HG02884 (cell line): Measurements from ENCODE around the gene USP2.

Experiments
- ATAC-seq: cut with Tn5 transposase; IDR thresholded peaks from one replicate; pipeline ENCODE4 v1.9.1; 2021; ENCODE audit warnings: mild to moderate bottlenecking, moderate library complexity; ENCODE audit not compliant: unreplicated experiment

The USP2 gene

DNA sequence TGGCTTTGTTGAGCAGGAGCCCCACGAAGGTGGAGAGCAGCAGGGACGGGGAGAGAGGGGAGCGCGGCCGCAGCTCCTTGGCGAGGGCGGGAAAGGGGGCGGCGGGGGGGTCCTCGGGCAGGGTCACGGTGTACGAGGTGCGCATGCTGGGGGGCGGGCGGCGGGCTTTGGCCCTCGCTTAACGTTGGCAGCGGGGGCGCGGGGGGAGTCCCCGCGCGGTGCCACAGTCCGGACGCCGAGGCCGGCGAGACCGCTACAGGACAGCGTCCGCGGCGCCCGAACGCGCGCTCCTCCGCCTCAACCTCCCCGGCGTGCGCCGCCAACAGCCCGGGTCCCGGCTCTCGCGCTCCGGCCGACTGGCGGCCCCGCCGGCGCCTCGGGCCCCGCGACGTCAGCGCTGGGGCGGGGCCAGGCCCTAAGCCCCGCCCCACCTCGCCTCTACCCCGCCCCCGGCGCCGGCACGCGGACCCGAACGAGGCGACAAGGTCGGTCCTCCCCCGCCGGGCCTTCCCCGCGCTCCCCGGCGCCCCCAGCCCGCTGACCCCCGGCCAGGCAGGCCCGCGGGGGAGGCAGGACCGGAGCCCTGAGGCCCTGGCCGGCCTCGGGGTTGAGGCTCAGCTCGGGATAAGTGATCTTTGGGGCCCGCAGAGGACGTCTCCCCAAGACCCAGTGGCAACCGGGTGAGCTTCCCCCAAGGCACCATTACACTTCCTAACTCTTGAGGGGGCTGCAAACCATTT, 17.5 kb downstream of the USP2 start:
- ATAC-seq = no peak

DNA sequence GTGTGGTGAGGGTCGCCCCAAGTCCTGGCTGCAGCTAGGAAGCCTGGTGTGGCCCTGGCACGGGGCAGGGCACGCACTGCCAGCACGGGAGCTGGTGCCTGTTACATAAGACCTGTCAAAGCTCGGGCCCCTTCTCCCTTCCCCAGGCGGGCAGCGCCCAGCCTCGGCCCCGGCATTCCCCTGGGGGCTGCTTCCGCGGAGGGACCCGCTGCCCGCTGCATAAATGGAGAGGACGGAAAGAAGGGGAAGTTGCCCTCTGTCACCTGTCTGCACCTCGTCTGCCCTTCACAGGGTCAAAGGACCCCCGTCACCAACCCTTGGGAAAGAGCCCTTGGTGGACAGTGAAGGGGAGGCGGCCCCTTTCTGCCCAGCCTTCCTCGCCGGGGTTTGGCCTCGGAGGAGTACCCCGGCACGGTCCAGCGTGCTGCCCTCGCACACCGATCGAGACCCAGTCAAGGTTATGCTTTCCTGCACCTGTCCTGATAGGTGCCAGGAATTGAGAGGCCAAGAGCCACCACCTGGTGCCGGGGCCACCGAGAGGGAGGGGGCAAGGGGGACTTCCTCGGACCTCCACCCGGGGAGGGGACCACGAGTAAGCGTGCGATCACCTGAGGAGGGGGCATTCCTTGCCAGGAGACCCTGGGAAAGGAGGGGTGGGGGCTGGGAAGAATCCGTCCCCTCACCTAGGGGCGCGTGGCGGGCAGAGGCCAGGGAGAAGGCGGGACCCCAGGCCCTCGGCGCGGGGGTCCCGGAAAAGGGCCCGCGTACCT, 18.2 kb downstream of the USP2 start:
- no peak for ATAC-seq

DNA sequence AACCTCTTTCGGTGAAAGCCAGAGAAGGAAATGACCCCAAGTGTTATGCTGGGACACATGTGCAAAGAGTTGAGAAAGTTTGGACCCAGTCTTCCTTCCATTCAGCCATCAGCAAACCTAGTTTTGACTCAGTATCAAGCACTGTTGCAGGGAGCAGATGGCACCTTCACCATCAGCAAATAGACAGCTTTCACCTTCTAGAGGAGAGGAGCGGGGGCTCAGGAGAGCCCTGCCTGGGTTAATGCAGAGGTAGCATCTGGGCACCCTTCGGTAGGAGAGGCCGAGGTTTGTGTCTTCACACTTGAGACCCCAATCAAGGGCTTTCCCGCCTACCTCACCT, 18.8 kb downstream of the USP2 start:
- no peak for ATAC-seq

DNA sequence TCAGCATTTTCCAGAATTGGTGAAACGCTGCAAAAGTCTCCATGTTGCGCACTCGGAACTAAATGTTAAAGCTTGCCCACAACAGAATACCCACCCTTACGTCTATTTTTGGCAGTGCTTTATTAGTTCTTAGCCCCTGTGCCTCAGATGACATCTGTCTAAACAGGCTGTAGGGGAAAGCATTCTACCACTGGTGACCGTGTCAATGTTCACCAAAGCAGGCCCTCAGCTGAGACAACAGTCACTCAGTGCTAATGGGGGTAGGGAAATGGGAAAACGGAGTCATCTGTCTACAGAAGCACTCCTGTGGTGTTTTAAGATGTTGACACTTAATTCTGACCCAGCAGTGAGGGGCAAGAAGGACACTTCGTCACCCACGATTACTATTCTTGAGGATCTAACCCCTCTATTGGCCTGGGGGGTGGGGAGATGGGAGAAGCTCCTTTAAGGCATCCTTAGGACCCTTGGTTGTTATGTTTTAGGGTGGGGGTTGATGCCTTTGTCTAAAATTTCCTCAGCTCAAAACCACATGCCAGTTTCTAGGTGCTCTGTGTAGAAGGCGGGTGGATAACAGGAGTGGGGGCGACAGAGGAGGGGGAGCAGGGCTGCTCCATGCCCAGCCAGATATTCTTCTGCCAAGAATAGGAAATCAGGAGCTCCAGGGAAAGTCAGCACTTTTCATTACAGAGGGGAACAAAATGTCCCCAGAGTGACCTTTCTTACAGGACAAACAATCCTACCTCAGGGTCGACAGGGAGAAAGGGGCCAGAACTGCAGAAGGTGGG, 19.4 kb downstream of the USP2 start:
- no peak for ATAC-seq

DNA sequence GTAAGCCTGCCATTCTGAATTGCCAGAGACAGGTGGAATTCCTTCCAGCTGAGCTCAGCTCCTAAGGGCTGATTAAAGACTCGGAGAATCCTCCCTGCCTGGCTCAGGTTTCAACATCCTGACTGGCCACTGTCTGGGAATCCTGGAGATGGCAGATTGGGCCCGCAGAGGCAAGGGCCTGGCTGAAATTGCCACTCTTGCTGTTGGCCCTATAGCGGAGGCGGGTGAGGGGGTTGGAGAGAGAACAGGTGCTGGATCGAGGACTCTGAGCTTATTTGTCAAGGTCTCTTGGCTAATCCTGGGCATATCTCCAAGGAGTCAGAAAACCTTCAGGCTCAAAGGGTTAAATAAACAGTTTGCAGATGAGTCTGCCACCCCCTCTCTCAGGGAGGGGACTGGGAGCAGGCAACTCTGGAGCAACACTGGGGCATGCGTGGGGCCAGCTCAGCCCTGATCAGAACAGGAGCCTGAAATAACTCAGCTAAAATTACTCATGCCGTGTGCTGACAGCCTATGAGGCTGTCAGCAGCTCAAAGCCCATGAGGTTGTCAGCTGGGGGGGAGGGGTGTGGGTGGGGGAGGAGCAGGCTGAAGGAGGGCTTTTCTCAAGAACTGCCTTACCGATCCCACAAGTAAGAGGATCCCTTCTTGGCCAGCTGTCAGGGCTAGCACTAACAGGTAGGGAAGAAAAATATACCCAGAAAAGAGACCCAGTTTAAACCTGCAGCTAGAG, 20.3 kb downstream of the USP2 start:
- ATAC-seq = no peak

DNA sequence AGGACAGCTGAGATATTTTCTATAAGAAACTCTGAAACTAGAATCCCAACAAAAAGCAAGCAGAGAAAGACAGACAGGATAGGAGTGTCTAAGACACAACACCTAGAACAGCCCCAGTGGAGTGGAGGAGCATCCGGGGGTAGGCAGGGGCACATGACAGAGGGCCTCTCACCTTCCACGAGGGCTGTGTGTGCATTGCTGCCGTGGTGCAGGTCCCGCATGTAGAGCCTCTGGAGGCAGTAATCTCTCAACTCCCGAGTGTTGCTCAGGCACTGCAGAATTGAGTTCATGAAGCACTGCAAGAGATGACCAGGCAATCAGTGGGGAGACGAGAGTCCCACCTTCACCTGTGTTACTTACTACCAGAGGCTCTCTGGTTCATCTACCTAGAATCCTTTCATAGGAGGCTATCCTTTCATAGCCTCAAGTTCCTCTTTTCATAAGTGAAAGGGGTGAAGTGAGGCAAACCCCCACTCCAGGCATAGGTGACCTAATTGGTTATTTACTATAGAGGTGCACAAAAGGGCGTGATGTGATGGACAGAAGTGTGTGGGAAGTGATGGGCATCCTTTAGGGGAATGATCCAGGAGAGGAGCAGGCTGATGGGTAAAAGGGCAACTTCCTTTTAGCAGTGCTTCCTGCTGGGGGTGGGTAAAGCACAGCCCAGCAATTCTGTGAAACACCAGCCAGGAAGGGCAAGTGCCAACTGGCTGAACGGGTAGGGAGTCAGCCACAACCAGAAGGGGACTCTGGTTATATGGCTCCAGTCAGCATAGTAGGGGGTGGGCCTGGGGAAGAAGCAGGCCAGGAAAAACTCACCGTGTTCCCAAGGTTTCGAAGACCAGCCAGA, 21.9 kb downstream of the USP2 start:
- no peak for ATAC-seq

DNA sequence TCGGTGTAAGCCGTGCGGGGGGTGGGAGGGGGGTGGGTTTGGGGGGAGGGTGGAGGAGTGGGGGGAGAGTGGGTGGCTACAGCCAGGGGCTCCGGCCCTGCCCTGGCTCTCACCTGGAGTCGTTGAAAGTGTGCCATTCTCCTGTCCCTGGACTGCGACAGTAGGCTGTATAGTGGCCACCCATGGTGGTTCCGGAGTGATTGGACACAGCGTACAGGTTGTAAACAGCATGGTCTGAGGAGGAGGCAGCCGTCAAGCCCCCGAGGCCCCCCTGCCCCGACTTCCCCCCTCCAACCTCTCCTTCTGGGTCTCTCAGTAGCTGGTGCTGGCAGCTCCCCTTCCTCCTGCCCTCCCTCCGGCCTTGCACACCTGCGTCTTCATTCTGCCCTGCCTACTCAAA, 24.4 kb downstream of the USP2 start:
- ATAC-seq = no peak

DNA sequence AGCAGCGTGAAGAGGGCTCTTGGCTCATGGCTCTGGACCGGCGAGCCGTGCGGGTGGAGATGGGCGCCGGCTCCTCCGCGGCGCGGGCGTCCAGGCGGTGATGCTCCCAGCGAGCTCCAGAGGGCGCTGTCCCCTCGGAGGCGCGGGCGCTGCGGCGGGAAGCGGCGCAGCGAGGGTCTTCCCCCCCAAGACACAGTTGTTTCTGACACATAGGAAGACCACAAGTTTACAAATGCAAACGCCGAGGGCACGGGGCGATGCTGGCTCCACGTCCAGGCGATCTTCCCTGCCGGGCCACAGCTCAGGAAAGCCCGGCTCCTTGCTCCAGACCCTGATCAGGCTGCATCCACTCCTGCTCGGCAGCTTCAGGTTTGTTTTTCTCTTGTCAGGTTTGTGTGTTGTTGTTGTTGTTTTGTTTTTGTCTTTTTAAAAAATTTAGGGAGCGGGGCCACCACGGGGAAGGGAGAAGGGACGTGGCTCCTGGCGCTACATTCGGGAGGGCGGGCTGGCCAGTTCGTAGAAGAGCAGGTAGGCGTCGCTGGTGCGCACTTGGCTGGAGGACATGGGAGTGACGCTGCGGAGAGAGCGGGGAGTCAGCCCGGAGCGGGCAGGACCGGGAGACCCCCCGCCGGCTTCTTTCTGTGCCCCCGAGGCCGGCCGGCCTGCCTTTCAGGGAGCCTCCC, 25.0 kb downstream of the USP2 start:
- ATAC-seq = peak; percentile 62

DNA sequence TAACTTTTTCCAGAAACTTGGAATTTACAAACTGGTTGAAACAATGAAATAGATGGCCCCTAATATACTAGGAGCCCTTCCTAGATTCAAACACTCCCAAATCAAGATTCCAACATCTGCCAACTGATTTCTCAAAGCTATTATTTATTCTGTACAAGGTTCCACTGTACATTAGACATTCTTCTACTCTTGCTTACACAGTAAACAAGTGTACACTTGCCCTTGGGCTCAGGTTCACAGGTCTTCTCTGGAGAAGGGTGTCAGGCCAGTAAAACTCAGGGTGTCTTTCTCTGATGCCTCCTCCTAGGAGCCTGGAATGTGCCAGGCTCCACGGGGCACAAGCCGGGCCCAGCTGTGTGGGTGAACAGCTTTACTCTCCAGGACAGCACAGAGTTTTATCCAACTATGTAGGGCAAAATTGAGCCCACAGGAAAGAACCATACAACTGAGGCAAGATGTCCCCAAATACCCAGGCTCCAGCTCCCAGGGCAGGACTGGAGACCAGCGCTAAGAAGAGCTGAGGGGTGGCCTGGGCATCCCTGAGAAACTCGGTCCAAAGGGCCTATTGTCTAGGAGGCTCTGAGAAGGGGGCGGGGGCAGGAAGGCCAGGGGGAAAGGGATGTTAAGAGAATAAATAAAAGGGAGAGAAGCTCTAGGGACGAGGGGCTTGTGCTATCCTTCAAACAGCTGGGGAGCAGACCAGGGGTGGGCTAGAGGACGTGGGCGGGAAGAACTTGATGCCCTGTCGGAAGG, 26.2 kb downstream of the USP2 start:
- ATAC-seq = no peak

DNA sequence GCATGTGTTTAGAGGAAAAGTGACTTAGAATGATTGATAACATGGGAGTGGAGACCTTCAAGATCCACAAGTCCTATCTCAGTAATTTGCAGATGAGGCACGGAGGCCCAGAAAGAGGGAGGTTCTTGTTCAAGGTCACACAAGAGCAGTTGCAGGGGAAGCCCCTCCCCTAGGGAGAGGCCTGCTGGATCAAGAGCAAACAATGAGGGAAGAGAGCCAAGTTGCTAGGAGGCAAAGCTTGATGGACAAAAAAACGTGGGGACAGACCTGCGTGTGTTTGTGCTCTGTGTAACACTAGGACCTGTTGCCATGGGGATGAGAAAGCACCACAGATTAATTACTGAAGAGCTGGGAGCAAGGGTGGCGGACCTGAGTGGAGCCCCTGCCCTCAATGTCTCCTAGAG, 28.6 kb downstream of the USP2 start:
- no peak for ATAC-seq

DNA sequence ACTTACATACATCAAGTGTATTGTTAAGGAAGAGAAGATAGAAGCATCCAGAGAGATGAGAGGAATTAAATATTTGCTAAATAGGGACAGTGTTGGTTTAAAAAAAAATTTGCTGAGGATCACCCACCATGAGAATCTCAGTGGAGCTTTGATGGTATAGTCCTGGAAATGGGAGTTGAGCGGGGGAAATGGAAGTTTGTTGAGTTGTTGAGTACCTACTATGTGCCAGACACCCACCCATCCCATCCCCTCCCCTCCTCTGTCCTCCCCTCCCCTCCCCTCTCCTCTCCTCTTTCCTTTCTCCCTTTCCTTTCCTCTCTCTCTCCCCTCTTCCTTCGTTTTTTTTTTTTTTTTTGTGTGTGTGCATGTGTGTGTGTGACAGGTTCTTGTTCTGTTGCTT, 30.3 kb downstream of the USP2 start:
- ATAC-seq = no peak

DNA sequence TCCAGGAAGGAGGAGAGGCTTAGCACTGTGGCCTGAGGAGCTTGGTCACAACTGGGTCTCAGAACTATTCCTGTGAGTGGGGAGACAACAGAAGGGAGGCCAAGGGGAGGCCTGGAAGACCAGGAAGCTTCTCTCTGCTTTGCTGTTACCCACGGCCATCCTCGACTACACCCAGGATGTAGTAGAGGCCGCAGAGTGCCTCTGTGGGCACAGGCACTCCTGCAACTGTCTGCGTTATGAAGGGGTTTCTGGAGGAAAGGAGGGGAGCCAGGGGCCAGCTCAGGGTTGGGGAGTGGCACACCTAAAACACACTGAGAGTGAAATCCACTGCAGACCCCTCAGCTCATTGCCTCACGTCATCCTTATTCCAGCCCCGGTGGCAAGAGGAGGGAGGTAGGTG, 31.2 kb downstream of the USP2 start:
- no peak for ATAC-seq

DNA sequence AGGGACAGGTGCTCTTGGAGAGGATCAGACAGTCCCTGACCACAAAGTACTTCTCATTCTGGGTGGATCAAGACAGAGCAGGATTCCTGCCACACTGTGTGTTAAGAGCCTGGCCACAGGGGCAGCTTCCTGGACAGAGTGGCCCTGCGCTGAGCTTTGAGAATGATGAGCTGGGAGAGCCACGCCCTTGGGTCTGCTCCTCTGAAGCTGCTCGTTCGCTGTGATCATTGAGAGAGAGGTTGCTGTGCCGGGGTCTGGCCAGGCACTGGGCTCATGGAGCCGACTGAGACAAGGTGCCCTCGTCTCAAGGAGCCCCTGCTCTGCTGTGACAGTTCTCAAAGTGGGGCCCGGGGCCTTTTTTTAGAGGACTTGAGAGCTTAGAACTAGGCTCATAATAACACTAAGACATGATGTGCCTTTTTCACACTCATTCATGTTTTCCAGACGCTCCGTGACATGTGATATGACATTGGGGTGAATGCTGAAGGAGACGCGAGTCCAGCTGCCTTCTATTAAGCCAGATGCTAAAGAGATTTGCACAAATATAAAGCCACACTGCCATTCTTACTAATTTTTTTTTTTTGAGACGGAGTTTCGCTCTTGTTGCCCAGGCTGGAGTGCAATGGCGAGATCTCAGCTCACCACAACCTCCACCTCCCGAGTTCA, 33.4 kb downstream of the USP2 start:
- no peak for ATAC-seq

DNA sequence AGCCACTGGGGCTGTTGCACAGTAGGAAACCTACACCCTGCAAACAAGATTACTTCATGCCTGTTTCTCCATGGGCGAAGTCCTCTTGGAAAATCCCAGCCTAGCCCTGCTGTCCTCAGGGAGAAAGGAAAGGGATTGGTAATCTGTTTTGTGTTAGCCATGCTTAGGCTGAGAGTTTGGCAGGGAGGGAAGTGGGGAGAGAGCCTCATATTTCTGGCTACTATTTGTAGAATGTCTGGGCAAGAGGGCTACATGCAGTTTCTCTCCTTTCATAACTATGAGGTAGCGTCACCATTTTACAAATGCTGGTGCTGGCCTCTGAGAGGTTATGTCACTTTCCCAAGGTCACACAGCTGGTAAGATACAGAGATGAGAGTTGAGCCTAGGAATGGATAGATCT, 34.2 kb downstream of the USP2 start:
- ATAC-seq = no peak

DNA sequence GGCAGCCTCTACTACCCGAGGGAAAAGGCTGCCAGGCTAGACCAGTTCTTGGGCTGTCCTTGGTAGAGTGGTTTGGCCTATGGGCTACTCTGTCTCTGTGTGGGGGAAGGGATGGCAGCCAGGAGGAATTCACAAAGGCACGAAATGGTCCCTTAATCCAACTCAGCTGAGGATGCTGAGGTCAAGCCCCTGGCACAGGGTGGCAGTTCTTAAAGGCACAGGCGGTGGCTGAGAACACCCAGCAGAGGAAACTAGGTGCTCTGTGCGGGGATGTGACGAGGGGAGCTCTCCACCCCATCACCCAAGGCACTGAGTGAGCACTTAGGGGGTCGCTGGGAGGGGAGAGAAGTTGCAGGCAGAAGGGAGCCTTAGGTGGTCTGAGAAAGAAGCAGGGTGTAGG, 34.9 kb downstream of the USP2 start, which contains the start of gene MFRP:
TSS of gene MFRP (minus strand) at position 101 of the 400 bp plus-strand sequence. CDS start 192 bp downstream, outside the sequence.
- no peak for ATAC-seq

DNA sequence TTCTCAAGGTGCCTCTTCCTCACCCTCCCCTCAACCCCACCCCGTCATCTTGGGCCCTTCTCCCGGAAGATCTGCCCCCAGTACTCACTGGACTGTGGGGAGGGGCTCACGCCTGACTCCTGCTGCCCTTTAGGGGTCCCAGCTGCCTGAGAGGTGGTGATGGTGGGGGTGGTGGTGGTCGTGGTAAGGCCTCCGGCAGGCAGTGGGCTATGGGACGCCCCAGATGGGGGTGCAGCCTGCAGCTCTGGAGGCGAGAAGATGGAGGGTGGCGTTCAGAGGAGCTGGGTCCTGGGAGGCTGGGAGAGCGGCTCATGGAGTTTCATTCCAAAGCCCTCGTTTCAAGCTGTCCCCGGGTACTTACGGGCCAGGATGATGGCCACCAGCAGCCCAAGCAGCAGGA, 35.8 kb downstream of the USP2 start:
- no peak for ATAC-seq

DNA sequence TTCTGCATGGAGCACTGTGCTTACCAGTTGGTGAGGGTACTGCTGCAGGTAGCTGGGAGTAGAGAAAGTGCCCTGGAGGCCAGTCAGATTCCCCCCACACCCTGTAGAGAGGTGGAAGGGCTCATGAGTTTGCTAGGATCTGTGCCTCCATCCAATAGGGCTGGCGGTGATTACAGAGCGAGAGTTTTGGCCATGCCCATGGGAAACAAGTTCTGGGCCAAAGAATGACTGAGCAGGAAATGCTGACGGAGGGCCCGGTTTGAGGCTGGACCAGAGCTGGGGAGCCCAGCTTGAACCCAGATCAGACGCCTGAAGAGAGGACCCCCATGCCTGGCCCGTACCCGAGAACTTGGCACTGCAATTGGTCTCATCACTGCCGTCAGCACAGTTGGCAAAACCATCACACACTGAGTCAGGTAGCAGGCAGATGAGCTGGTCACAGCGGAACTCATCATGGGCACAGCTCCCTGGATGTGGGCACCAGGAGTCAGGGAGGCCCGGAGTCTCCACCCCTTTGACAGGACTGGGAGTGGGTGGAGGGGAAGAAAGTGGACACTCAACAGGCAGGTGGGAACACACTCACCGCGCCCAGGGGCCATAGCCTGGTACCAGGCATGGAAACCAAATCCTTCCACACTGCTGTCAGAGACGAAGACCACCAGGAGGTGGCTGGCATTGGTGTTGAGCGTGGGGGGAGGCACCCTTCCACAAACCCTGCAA, 37.0 kb downstream of the USP2 start:
- no peak for ATAC-seq

DNA sequence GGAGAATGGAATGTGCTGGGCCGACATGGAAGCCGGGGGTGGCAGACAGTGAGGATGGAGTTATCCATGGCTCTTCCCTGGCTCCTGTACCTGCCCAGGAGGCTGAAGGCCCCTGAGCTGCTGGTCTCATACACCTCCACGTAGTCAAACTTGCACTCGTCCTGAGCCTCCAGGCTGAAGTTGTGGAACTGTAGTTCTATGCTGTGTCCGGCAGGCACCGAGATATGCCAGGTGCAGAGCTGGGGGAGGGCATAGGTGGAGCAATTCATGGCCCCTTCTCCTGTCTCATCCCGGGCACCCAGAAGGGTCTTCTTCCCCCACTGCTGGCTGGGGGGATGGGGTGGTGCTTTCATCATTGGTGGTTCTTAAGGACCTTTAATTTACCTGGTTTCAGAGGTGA, 37.8 kb downstream of the USP2 start:
- ATAC-seq = no peak
